HG03066 (cell line): Measurements from ENCODE around the gene ABCB6.
"Not testable (repeated sequence)": the region's sequence is repeated elsewhere in the genome, so short reads cannot be mapped to it uniquely, and the experiment has no call there.

Experiments
- ATAC-seq: cut with Tn5 transposase; IDR thresholded peaks from one replicate; pipeline ENCODE4 v1.9.1; 2021; ENCODE audit warnings: low read depth; ENCODE audit not compliant: unreplicated experiment

ABCB6 gene

DNA sequence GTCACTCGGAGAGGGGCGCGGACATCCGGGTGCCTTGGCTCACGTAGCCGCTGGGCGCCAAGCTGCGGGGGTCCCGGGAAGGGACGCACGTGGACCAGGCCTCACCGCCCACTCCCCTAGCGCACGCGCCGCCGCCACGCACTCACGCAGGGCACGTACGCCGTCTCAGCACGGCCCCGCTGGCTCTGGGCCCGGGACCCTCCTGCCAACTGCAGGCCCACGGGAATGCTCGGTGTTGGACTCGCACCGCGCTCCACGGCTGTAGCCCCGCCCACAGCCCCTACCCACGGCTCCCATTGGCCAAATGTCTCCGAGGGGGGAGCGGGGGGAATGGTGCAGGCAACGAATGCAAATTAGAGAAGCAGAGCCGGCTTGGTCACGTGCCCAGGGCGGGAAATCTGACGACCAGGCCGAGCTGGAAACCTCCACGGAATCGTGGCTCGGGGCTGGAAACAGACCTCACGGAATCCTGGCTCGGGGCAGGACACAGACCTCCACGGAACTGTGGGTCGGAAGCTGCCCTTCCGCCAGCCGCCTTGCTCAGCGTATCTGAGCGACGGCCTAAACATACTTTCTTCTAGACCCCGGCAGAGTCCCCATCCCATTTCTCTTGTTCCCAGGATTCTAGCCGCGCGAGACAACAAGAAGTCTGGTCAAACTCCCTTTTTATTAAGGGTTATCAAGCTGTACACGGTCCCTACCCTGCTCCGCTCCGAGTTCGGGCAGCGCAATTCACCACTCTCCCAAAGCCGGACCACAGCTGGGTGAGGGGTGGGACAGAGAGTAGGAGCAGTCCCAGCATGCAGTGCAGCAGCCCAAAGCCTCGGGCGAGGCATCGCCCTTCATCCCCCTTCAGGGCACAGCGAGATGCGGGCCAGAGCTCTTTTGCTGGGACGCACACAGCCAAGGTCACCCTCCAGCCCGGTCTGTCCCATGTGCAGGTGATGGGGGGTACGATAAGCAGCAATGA lies at the start of gene ABCB6:
ABCB6 (minus strand) TSS at position 227 of the 970 bp plus-strand sequence. CDS start 285 bp downstream, outside the sequence.
- peak; percentile 84 for ATAC-seq

DNA sequence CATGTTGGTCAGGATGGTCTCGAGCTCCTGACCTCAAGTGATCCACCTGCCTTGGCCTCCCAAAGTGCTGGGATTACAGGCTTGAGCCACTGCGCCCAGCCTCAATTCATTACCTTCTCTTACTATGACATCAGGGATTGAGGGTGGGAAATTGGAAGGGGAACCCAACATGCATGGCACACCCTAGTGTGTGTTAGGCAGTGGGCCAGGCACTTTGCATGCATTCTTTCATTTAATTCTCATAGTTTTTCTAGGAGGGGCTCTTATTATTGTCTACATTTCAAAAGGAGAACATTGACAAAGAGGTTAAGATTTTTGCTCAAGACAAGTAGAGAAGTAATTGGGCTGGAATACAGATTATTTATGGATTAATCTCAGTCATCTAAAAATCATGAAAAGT lies 49.5 kb upstream of the ABCB6 start:
- ATAC-seq = no peak

DNA sequence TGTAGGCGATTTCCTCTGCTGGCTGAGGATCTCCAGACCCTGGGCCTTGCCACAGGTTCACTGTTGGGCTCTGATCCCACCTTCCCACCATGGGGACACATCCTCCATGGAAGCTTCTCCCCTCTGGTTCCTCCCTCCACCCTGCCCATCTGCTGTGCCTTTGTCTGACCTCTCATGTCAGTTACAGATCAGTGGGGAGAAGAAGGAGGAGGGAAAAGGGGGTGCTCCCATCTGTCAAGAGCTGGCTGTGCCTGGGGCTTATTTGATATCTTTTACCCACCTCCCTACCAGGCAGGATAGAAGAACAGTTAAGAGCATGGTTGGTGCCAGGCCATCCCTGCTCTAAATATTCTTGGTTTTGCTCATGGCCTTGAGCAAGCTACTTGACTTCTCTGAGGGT lies 48.1 kb upstream of the ABCB6 start:
- ATAC-seq = no peak

DNA sequence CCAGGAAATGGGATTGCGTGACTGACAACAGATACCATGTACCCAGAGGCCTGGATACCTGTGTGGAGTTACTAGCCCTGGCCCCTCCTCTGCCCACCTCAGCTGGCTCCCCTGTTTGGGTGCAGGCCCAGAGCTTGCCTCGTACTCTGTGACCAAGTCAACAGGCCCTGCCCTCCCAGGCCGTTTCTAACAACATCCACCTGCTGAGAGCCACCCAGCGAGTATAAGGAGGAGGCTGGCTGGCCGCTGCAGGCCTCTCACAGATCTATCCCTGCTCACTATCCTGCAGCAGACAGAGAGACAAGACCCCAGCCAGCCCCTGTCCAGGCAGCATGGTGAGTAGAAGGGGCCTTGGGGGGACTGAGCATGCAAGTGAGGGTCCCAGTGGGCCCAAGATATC lies 47.5 kb upstream of the ABCB6 start:
- no peak for ATAC-seq

DNA sequence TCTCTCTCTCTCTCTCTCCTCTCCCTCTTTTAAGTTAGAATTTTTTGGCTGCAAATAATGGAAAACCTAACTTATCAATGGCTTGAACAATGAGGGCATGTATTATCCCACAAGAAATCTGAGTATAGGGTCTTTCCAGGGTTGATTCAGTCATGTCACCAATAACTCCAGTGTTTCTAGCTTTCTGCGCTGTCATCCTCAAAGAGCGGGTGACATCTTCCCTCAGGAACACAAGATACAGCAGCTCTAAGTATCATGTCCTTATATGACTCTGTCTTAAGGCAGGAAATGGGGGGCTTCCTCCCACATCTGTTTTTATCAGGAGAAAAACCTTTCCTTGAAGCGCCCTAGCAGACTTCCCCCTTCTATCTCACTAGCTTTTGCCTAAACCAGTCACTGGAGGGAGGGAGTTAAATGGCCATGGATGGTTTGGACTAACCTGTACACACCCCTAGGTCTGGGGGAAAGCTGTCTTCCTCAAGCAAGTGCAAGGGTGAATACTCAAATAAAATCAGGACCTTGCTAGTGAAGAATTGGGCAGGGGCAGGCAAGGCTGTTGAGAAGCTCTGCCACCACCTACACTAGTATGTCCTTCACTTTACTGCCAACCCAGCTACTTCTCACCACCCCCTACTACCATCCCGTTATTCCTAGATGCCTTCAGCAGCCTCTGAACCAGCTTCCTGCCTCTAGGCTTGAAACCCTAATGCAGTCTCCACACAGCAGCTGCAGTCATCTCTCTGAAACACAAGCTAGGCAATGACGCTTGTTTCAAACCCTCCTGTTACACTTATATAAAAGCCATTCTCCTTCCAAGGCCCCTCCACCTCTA lies 42.5 kb upstream of the ABCB6 start:
- ATAC-seq = no peak

DNA sequence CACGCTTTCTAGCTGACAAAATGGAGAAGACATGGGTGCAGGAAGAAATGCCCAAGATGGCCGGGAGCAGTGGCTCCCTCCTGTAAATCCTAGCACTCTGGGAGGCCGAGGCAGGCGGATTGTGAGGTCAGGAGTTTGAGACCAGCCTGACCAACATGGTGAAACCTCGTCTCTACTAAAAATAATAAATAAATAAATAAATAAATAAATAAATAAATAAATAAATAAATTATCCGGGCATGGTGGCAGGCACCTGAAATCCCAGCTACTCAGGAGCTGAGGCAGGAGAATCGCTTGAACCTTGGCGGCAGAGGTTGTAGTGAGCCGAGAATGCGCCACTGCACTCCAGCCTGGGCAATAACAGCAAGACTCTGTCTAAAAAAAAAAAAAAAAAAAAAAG lies 40.2 kb upstream of the ABCB6 start:
- ATAC-seq = not testable (repeated sequence)

DNA sequence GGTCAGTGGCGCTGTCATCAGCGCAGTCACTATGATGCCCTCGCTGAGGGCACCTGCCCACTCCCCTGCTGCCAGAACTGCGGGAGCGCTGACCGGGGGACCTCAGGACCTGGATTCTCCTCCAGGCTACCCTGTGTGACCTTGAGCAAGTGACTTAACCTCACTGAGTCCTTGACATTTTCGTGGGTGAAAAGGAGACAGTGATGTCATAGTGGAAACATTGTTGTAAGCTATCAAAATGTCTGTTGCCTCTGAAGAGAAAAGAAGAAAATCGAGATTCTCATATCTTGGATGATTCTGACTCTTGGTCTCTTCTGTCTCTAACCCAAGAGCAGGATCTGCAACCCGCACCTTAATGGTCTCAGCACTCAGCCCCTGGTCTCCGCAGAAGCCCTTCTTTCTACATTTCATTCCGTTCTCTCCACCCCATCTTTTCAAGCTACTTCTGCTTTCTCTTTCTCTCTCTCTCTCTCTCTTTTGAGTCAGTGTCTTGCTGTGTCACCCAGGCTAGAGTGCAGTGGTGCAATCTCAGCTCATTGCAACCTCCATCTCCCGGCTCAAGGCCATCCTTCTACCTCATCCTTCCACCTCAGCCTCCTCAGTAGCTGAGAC lies 35.9 kb upstream of the ABCB6 start:
- peak; percentile 21 for ATAC-seq

DNA sequence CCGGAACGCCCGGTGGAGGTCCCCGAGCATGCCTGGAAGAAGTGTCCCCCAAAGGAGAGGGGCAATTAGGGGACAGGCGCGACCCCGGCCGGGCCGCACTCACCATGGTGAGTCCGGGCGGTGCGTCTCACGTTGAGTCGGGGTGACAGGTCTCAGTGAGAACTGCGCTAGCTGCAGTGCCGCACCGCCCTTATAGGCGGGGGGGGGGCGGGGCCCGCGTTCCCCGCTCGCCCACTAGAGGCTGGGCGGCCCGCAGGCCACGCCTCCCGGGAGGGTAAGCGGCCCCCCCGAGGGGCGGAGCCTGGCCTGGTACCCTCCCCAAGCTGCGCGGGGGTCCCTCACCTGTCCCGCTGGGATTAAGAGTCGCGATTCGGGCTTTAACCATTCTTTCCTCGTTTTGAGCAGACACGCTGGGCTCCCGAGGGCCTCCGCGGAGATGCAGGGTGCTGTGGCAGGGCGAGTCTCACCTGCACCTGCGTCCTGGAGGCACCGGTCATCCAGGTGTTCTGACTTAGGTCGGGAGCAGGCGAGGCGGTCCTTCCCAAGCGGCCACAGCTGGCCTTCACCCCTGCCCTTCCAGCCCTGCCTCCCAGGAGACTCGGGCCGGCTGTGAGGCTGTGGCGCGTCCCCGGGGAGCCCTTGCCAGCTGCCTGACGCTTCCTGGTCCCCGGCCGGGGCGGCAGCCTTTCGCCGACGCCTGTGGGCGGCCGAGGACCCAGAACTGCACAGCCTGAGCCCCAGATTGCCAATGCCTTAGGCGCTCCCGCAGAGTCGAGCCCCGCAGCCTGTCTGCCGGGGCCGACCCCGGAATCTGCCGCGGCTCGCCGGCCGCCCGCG lies 35.2 kb upstream of the ABCB6 start, which contains the start of gene TUBA4A:
TUBA4A (minus strand) TSS at position 166 of the 837 bp plus-strand sequence; CDS start at position 106, 60 bp downstream.
- ATAC-seq = peak; percentile 43

DNA sequence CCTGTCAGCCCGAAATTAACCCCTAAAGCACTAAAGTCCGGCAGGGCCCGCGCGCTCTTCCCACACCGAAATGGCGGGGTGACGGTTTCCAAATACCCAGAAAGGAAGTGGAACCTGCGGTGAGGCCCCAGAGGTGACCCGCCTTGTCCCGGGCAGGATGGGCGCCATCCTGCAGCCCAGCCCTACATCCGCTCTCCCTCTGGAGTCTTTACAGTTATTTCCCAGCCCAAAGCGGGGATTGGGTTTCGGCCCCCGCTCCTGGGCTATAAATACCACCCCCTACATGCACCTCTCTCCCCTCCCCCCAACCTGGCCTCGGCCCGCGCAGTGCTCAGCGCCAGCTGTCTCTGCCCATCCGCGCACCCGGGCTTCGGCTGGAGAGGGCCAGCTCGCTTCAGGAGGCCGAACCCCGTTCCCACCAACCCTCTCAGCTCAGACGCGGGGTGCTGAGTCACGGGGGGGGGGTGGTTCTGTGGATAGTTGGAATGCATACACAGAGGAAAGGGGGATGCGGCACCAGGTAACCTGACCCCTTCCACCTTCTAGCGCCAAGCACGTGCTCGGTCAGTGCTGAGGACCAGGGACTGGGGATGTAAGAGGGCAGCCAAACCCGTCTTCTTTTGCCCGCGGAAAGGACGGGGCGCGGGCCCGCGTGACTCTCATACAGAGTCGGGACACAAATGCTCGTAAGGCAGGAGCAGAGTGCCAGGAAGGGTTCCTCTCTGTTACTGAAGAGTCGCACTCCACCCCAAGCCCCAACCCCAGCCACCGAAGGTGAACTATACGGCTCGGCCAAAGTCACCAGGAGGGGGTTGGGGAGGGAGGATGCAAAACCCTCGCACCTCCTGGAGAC lies 34.4 kb upstream of the ABCB6 start, which contains the start of gene TUBA4B:
TUBA4B (plus strand) TSS at position 344 of the 853 bp plus-strand sequence; CDS start at position 509, 165 bp downstream.
- ATAC-seq = no peak

DNA sequence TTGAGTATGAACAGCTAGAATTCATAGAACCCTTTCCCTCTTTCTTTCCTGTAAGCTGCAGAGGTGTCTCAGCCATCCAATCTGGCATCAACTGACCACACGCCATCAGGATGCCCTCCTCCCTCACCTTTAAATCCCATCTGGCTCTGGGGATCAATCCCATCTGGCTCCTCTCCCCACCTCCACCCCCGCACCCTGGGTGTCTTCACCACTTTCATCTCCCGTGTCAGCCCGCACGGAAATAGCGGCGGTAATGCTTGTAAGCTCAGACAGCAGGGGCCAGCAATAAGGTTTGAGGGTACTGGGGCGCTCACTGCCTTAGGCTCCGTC lies 33.8 kb upstream of the ABCB6 start:
- no peak for ATAC-seq

DNA sequence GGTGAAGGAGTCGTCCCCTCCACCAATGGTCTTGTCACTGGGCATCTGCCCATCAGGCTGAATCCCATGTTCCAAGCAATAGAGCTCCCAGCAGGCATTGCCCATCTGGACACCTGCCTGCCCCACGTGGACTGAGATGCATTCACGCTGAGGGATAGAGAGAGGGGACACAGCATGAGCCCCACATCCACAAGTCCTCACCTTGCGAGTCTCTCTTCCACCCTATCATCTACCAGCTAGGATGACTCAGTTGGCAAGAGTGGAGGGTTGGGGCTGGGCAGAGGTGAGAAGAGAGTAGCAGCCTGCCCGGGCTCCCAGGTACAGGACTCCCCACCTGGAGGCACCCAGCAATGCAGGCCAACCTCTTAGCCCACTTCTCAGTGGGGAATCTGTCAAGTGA lies 33.3 kb upstream of the ABCB6 start:
- ATAC-seq = no peak

DNA sequence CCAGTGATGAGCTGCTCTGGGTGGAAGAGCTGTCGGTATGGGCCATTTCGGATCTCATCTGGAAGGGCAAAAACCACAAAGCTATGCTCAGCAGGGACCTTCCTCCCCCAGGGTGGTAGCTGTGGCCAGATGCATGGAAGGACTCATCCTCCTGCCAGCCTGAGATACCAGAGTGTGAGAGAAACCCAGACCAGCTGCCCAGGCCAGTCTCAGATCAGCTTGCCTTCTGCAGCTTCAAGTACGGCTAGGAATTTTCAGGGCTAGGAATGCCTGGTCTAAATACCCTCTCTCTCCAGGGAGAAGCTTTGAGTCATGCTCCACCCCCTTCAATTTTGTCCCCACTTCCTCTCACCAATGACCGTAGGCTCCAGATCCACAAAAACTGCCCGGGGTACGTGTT lies 32.9 kb upstream of the ABCB6 start:
- ATAC-seq = no peak

DNA sequence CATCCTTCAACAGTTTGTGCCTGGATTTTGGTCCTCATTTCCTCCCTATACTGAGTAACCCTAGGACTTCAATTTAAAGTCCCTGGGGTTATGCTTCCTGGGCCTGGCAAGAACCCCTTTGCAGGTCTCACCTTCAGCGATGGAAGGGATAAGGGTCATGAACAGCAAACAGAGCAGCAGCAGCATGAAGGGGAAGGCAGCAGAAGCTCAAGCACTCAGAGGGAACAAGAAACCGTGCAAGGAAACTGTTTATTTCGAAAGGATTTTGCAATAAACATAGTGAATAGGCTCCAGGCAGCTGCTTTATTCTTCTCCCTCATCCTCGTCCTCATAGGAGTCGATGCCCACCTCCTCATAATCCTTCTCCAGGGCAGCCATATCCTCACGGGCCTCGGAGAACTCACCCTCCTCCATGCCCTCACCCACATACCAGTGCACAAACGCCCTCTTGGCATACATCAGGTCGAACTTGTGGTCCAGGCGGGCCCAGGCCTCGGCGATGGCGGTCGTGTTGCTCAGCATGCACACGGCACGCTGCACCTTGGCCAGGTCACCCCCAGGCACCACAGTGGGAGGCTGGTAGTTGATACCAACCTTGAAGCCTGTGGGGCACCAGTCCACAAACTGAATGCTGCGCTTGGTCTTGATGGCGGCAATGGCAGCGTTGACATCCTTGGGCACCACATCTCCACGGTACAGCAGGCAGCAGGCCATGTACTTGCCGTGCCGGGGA lies 31.5 kb upstream of the ABCB6 start:
- no peak for ATAC-seq

DNA sequence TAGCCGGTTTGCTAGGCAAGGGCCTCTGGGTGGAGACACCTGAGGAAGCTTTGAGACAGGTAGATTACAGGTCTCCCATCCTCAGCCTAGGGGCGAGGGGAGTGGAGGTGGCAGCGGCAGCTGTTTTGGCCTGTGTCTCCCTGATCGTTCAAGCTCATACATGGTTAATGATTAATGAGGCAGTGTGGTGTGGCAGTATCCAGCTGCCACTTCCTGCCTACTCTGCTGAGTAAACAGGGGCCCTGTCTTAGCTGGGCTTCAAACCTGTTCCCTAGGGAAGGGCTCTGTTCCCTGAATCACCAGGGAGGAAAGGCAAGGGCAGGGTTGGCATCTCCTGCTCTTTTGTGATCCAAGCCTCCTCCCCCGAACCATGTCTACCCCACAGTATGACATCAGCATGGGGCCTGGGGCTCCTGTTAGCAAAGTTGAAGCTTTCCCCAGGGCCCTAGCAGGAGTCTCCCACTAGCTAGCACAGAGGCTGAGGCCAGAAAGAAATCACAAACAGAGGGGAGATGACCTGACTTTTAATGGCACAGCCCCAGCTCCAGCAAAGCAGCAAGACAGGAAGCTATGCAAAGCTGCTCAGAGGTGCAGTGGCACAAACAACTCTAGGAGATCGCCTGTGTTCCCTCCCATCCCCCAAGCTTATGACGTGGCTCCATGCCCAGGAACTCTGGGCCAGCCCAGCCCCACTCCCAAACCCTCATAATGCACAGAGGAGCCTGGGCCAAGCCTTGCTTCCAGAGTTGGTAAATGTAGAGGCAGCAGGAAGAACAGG lies 30.6 kb upstream of the ABCB6 start:
- peak; percentile 35 for ATAC-seq

DNA sequence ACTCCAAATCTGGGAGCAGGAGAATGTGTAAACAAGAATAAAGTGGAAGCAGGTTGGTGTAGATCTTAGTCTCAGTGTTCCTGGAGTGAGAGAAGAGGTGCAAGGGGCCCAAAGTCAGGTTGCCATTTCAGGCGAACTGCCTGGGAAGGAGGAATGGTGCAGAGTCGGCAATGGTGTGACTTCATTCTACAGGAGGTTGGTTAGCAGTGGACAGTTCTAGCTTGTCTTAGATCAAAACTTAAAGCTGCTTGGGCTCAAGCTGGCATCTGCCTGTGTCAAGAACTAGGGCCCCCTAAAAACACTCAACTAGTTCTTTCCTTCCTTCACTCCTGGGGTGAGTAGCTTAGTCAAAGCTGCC lies 30.1 kb upstream of the ABCB6 start:
- no peak for ATAC-seq

DNA sequence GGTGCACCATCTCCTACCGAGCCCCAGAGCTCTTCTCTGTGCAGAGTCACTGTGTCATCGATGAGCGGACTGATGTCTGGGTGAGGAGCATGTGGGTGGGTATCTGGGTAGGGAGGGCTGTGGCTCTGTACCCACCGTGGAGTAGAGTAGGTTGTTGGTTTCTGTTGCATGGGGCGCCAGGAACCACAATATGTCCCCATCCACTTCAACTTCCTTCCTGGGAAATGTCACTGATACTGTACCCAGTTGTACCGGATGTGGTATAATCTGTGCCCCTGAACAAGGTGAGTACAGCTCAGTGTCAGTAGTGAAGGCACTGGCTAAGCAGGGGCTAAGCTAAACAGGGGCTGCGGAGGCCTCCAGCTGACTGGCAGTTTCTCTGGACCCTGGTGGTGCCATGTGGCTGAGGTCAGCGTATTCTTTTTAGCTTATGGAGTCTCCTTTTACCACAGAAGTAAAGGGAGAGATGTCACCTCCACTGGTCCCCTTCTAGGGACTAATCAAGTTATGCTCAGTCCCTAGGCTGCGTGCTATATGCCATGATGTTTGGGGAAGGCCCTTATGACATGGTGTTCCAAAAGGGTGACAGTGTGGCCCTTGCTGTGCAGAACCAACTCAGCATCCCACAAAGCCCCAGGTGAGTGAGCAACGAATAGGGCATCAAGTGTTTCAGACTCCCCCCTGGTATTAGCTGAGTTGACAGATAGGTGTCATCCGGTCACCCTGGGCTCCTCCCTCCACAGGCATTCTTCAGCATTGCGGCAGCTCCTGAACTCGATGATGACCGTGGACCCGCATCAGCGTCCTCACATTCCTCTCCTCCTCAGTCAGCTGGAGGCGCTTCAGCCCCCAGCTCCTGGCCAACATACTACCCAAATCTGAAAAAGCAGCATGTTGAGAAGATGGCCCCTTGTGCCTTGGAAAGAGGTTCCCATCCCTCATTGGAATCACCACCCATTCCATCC lies 29.2 kb upstream of the ABCB6 start:
- no peak for ATAC-seq

DNA sequence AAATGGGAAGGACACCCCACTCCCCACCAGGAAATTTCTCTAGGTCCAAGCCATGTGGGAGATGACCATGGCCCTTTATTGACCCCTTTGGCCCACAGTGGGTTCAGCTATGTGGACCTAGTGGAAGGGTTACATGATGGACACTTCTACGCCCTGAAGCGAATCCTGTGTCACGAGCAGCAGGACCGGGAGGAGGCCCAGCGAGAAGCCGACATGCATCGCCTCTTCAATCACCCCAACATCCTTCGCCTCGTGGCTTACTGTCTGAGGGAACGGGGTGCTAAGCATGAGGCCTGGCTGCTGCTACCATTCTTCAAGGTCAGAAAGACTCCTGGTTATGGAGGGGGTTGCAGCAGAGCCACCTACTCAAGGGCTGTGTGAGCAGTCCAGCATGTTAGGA lies 27.8 kb upstream of the ABCB6 start:
- ATAC-seq = no peak
